HL-60 (cell line): ENCODE measurements around the gene USP47.

Source experiments
- GABPA ChIP-seq: IDR thresholded peaks from 2 replicates; pipeline ENCODE4 v1.6.1; 2012; ENCODE audit warnings: low read depth
- POLR2AphosphoS5 ChIP-seq: IDR thresholded peaks from 2 replicates; pipeline ENCODE4 v1.6.1; 2012; ENCODE audit warnings: low read depth
- SPI1 ChIP-seq: IDR thresholded peaks from 2 replicates; pipeline ENCODE4 v1.6.1; 2012; ENCODE audit warnings: low read depth, mild to moderate bottlenecking, borderline replicate concordance
- TF ChIP-seq, protein P1 (sequence below): IDR thresholded peaks from one replicate; pipeline ENCODE4 v1.5.1; 2011; ENCODE audit warnings: low read length, control low read depth, inconsistent platforms; ENCODE audit not compliant: insufficient read depth
- TF ChIP-seq, protein P2 (sequence below): IDR thresholded peaks from 2 replicates; pipeline ENCODE4 v1.6.1; 2012; ENCODE audit warnings: low read depth; ENCODE audit not compliant: insufficient replicate concordance

GRCh38 chr11:11844272-11844671, 2.5 kb downstream of the USP47 start:
- TF ChIP-seq, protein P1, sequence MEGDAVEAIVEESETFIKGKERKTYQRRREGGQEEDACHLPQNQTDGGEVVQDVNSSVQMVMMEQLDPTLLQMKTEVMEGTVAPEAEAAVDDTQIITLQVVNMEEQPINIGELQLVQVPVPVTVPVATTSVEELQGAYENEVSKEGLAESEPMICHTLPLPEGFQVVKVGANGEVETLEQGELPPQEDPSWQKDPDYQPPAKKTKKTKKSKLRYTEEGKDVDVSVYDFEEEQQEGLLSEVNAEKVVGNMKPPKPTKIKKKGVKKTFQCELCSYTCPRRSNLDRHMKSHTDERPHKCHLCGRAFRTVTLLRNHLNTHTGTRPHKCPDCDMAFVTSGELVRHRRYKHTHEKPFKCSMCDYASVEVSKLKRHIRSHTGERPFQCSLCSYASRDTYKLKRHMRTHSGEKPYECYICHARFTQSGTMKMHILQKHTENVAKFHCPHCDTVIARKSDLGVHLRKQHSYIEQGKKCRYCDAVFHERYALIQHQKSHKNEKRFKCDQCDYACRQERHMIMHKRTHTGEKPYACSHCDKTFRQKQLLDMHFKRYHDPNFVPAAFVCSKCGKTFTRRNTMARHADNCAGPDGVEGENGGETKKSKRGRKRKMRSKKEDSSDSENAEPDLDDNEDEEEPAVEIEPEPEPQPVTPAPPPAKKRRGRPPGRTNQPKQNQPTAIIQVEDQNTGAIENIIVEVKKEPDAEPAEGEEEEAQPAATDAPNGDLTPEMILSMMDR: no peak
- TF ChIP-seq POLR2AphosphoS5 (no peak), GABPA (no peak), SPI1 (no peak)
- TF ChIP-seq, protein P2, sequence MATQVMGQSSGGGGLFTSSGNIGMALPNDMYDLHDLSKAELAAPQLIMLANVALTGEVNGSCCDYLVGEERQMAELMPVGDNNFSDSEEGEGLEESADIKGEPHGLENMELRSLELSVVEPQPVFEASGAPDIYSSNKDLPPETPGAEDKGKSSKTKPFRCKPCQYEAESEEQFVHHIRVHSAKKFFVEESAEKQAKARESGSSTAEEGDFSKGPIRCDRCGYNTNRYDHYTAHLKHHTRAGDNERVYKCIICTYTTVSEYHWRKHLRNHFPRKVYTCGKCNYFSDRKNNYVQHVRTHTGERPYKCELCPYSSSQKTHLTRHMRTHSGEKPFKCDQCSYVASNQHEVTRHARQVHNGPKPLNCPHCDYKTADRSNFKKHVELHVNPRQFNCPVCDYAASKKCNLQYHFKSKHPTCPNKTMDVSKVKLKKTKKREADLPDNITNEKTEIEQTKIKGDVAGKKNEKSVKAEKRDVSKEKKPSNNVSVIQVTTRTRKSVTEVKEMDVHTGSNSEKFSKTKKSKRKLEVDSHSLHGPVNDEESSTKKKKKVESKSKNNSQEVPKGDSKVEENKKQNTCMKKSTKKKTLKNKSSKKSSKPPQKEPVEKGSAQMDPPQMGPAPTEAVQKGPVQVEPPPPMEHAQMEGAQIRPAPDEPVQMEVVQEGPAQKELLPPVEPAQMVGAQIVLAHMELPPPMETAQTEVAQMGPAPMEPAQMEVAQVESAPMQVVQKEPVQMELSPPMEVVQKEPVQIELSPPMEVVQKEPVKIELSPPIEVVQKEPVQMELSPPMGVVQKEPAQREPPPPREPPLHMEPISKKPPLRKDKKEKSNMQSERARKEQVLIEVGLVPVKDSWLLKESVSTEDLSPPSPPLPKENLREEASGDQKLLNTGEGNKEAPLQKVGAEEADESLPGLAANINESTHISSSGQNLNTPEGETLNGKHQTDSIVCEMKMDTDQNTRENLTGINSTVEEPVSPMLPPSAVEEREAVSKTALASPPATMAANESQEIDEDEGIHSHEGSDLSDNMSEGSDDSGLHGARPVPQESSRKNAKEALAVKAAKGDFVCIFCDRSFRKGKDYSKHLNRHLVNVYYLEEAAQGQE: no peak
